ENCODE data around the gene NOS3. TPM values are rescaled to one million over a fixed set of nuclear protein-coding genes. Genes with fewer than 3 reads are reported as not detected.

The NOS3 gene
- total RNA-seq, 1 donor from 2014 or later: 7.4 TPM

DNA sequence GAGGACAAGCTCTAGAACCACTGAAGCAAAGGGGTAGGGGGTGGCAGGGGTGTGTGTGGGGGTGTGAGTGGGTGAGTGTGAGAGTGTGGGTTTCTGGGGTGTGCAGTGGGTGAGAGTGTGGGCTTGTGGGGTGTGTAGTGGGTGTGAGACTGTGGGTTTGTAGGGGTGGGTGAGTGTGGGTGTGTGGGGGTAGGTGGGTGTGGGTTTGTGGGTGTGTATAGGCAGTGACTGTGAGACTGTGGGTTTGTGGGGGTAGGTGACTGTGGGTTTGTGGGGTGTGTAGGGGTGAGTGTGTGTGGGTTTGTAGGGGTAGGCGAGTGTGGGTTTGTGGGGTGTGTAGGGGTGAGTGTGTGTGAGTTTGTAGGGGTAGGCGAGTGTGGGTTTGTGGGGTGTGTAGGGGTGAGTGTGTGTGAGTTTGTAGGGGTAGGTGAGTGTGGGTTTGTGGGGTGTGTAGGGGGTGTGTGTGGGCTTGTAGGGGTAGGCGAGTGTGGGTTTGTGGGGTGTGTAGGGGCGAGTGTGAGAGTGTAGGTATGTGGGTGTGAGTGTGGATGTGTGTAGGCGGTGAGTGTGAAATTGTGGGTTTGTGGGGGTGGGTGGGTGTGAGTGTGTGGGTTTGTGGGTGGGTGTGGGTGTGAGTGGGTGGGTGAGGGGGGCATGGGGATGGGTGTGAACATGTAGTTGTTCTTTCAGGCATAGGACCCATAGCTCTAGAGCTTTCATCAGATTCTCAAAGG lies 8.8 kb downstream of the NOS3 start:
- Mint-ChIP-seq H3K36me3 (ENCODE audit: low read depth) (no peaks in the 10 kb centered on the region), H3K27me3 (ENCODE audit: low read depth) (no peaks in the 10 kb centered on the region), H3K9me3 (no peaks in the 10 kb centered on the region), H3K4me1 (peaks cover 5% of the 10 kb centered on the region), H3K27ac (ENCODE audit: unreplicated experiment) (no peak overlapping the region), H3K4me3 (no peak overlapping the region)
- TF ChIP-seq, protein P1, sequence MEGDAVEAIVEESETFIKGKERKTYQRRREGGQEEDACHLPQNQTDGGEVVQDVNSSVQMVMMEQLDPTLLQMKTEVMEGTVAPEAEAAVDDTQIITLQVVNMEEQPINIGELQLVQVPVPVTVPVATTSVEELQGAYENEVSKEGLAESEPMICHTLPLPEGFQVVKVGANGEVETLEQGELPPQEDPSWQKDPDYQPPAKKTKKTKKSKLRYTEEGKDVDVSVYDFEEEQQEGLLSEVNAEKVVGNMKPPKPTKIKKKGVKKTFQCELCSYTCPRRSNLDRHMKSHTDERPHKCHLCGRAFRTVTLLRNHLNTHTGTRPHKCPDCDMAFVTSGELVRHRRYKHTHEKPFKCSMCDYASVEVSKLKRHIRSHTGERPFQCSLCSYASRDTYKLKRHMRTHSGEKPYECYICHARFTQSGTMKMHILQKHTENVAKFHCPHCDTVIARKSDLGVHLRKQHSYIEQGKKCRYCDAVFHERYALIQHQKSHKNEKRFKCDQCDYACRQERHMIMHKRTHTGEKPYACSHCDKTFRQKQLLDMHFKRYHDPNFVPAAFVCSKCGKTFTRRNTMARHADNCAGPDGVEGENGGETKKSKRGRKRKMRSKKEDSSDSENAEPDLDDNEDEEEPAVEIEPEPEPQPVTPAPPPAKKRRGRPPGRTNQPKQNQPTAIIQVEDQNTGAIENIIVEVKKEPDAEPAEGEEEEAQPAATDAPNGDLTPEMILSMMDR (conservative IDR thresholded peaks at IDR 0.05): no peak
- no peak for DNase-seq (ENCODE audit: low read depth, low spot score)

DNA sequence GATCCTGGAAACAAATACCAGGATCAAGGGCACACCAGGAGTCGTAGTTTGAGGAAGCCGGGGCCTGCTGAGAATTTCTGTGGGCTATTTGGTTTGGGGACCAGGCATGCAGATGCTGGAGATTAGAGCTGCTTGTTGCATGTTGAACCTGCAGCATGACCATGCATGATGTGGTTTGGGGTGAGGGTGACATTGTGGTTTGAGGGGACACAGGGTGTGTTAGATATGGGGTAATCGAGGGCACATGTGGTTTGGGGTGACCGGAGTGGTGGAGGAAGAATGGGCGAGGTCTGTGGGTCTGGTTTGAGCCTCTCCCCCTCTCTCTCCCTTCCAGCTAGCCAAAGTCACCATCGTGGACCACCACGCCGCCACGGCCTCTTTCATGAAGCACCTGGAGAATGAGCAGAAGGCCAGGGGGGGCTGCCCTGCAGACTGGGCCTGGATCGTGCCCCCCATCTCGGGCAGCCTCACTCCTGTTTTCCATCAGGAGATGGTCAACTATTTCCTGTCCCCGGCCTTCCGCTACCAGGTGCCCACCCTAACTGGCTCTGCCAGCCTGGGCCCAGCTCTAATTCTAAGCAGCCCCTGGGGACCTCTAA lies 10.2 kb downstream of the NOS3 start:
- TF ChIP-seq, protein P1 (conservative IDR thresholded peaks at IDR 0.05): no peak
- Mint-ChIP-seq H3K27me3 (ENCODE audit: low read depth) (no peaks in the 10 kb centered on the region), H3K9me3 (no peaks in the 10 kb centered on the region), H3K4me3 (no peak overlapping the region), H3K4me1 (peaks cover 5% of the 10 kb centered on the region), H3K36me3 (ENCODE audit: low read depth) (no peaks in the 10 kb centered on the region), H3K27ac (ENCODE audit: unreplicated experiment) (no peak overlapping the region)
- no peak for DNase-seq (ENCODE audit: low read depth, low spot score)

DNA sequence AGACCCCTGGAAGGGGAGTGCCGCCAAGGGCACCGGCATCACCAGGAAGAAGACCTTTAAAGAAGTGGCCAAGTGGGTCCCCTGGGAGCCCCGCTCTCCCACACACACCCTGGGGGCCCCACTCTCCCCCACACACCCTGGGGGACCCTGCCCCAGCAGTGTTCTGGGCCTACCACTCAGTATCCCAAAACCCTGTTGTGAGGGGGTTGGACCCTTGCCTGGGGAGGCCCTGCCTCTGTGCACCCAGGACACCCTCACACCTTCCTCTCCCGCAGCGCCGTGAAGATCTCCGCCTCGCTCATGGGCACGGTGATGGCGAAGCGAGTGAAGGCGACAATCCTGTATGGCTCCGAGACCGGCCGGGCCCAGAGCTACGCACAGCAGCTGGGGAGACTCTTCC lies 10.7 kb downstream of the NOS3 start:
- H3K9me3 Mint-ChIP-seq: no peaks in the 10 kb centered on the region
- H3K36me3 Mint-ChIP-seq (ENCODE audit: low read depth): no peaks in the 10 kb centered on the region
- H3K27ac Mint-ChIP-seq (ENCODE audit: unreplicated experiment): no peak overlapping the region
- no peak overlapping the region for H3K4me3 Mint-ChIP-seq
- TF ChIP-seq, protein P1 (conservative IDR thresholded peaks at IDR 0.05): no peak
- no peak for DNase-seq (ENCODE audit: low read depth, low spot score)
- H3K27me3 Mint-ChIP-seq (ENCODE audit: low read depth): no peaks in the 10 kb centered on the region
- peaks cover 5% of the 10 kb centered on the region for H3K4me1 Mint-ChIP-seq

DNA sequence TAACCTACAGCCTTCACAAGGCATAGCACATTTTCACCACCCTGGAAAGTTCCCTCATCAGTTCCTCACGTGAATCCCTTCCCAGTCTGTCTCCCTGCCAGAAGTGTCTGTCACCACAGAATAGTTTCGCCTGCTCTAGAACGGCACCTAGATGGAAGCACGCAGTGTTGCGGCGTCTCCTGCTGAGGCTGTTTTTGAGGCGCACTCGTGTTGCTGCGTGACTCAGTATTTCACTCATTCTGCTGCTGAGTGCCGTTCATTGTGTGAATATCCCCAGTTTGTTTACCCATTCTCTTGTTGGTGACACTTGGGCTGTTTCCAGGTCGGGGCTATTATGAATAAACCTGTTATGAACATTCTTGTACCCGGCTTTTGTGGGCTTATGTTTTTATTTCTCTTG lies 12.8 kb downstream of the NOS3 start:
- H3K9me3 Mint-ChIP-seq: no peaks in the 10 kb centered on the region
- H3K4me1 Mint-ChIP-seq: peaks cover 10% of the 10 kb centered on the region
- TF ChIP-seq, protein P1 (conservative IDR thresholded peaks at IDR 0.05): no peak
- no peak overlapping the region for H3K4me3 Mint-ChIP-seq
- no peak overlapping the region for H3K27ac Mint-ChIP-seq (ENCODE audit: unreplicated experiment)
- no peak for DNase-seq (ENCODE audit: low read depth, low spot score)
- no peaks in the 10 kb centered on the region for H3K27me3 Mint-ChIP-seq (ENCODE audit: low read depth)
- no peaks in the 10 kb centered on the region for H3K36me3 Mint-ChIP-seq (ENCODE audit: low read depth)

DNA sequence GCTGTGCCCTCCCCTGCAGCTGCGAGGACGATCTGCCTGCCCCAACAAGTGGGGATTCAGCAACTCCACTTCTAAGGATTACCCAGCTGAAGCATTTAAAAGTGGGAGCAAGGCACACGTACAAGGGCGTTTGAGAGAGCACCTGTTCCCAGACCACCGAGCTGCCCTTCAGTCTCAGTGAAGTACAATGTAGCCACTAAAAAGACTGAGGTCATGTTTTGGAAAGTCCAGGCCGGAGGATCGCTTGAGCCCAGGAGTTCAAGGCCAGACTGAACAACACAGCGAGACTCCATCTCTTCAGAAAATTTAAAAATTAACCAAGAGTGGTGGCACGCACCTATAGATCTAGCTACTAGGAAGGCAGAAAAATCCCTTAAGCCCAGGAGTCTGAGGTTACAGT lies 14.7 kb downstream of the NOS3 start:
- Mint-ChIP-seq H3K27ac (ENCODE audit: unreplicated experiment) (no peak overlapping the region), H3K4me3 (no peak overlapping the region), H3K36me3 (ENCODE audit: low read depth) (no peaks in the 10 kb centered on the region), H3K4me1 (peaks cover 16% of the 10 kb centered on the region), H3K9me3 (no peaks in the 10 kb centered on the region), H3K27me3 (ENCODE audit: low read depth) (no peaks in the 10 kb centered on the region)
- TF ChIP-seq, protein P1 (conservative IDR thresholded peaks at IDR 0.05): no peak
- DNase-seq (ENCODE audit: low read depth, low spot score): no peak
